HepG2 (cell line): ENCODE data around the gene SLC16A3. TPM values are rescaled to one million over a fixed set of nuclear protein-coding genes. Genes with fewer than 3 reads are reported as not detected.
A peak's percentile ranks its signal among the peaks of the same experiment; 100 is the strongest.

Experiments used
- RBM22 ChIP-seq: fragments of 200-400 bp; formaldehyde crosslinking; optimal IDR thresholded peaks from 2 replicates; pipeline ENCODE3; 2017; ENCODE audit warnings: mild to moderate bottlenecking, low read length, moderate library complexity
- SOX13 ChIP-seq, 3 experiments: fragments of 450-650 bp in 1 of 3; sonication (generic) in 1 of 3; formaldehyde crosslinking in 1 of 3; IDR thresholded peaks in 2 of 3; conservative IDR thresholded peaks in 1 of 3; 2 replicates each; pipeline versions ENCODE4 v1.5.0 to v1.6.1; 2016 to 2020; ENCODE audit warnings: antibody characterized with exemption in 1 of 3, mild to moderate bottlenecking in 1 of 3, missing compliant biosample characterization in 1 of 3, missing genetic modification reagents in 1 of 3, moderate library complexity in 1 of 3
- TSC22D2 ChIP-seq: sonication (generic); formaldehyde crosslinking; IDR thresholded peaks from 2 replicates; pipeline ENCODE4 v1.5.1; 2020; ENCODE audit warnings: missing genetic modification reagents, mild to moderate bottlenecking, borderline replicate concordance
- ZNF607 ChIP-seq: sonication (generic); formaldehyde crosslinking; IDR thresholded peaks from 2 replicates; pipeline ENCODE4 v1.5.1; 2020; ENCODE audit warnings: missing genetic modification reagents, mild to moderate bottlenecking, borderline replicate concordance
- ZNF747 ChIP-seq: sonication (generic); formaldehyde crosslinking; IDR thresholded peaks from 2 replicates; pipeline ENCODE4 v1.8.1; 2023; ENCODE audit warnings: missing genetic modification reagents, mild to moderate bottlenecking, borderline replicate concordance
- polyA plus RNA-seq, 8 experiments: library from polyadenylated mRNA; depleted of rRNA in 3 of 8; stranded (reverse) in 7 of 8; unstranded in 1 of 8; fragments of >200 nt; fragmentation: Illumina TruSeq in 4 of 8; extraction: Trizol in 4 of 8; gene quantifications; 2 replicates each; pipeline versions ENCODE4 v1.2.1 to v1.2.3, GENCODE V29; 2011 to 2016; ENCODE audit warnings: low read depth in 4 of 8, missing spikeins in 1 of 8, mixed read lengths in 1 of 8; ENCODE audit not compliant: insufficient read depth in 1 of 8
- total RNA-seq, 5 experiments: library from RNA; depleted of rRNA; stranded (reverse); fragments of >200 nt; fragmentation: Illumina TruSeq; extraction: Trizol; gene quantifications; 2 replicates each; pipeline ENCODE4 v1.2.3, GENCODE V29; 2016; ENCODE audit warnings: low read depth in 1 of 5
- TF ChIP-seq, protein P1 (sequence below): sonication (generic); formaldehyde crosslinking; IDR thresholded peaks from 2 replicates; pipeline ENCODE4 v1.4.0; 2020; ENCODE audit warnings: mild to moderate bottlenecking, missing genetic modification reagents, borderline replicate concordance
- TF ChIP-seq, protein P2 (sequence below): sonication (generic); formaldehyde crosslinking; IDR thresholded peaks from 2 replicates; pipeline ENCODE4 v1.4.0; 2020; ENCODE audit warnings: missing genetic modification reagents
- TF ChIP-seq, protein P3 (sequence below), 2 experiments: IDR thresholded peaks; 2 replicates each; pipeline ENCODE4 v1.6.1; 2011 to 2012; ENCODE audit warnings: low read length in 2 of 2, borderline replicate concordance in 1 of 2, low read depth in 1 of 2, mild to moderate bottlenecking in 1 of 2, moderate library complexity in 1 of 2
- TF ChIP-seq, protein P4 (sequence below): sonication (generic); formaldehyde crosslinking; IDR thresholded peaks from 2 replicates; pipeline ENCODE4 v1.5.0; 2020; ENCODE audit warnings: mild to moderate bottlenecking, missing genetic modification reagents
- TF ChIP-seq, protein P5 (sequence below): sonication (generic); formaldehyde crosslinking; IDR thresholded peaks from 2 replicates; pipeline ENCODE4 v1.8.0; 2022; ENCODE audit warnings: mild to moderate bottlenecking, missing genetic modification reagents; ENCODE audit not compliant: insufficient replicate concordance
- TF ChIP-seq, protein P6 (sequence below): sonication (generic); formaldehyde crosslinking; IDR thresholded peaks from 2 replicates; pipeline ENCODE4 v1.4.0; 2020; ENCODE audit warnings: mild to moderate bottlenecking, missing genetic modification reagents

SLC16A3 gene
- total and polyA plus RNA-seq, 2 of the 13 experiments (the other 11 are each of a cell fraction or from before 2014, with no cell fraction given) = 242 to 349 TPM

DNA sequence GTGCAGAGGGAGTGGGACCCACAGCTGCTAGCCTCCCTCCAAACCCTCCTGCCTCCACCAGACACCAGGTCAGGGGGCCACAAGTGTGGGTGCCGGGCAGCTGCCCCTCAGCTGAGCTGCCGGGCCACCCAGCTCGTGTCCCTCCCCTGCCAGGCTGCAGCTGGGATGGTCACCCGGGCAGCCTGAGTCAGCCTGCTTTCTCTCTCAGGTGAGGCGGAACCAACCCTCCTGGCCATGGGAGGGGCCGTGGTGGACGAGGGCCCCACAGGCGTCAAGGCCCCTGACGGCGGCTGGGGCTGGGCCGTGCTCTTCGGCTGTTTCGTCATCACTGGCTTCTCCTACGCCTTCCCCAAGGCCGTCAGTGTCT is 6.9 kb downstream of the SLC16A3 start (continued):
- TF ChIP-seq, protein P1, sequence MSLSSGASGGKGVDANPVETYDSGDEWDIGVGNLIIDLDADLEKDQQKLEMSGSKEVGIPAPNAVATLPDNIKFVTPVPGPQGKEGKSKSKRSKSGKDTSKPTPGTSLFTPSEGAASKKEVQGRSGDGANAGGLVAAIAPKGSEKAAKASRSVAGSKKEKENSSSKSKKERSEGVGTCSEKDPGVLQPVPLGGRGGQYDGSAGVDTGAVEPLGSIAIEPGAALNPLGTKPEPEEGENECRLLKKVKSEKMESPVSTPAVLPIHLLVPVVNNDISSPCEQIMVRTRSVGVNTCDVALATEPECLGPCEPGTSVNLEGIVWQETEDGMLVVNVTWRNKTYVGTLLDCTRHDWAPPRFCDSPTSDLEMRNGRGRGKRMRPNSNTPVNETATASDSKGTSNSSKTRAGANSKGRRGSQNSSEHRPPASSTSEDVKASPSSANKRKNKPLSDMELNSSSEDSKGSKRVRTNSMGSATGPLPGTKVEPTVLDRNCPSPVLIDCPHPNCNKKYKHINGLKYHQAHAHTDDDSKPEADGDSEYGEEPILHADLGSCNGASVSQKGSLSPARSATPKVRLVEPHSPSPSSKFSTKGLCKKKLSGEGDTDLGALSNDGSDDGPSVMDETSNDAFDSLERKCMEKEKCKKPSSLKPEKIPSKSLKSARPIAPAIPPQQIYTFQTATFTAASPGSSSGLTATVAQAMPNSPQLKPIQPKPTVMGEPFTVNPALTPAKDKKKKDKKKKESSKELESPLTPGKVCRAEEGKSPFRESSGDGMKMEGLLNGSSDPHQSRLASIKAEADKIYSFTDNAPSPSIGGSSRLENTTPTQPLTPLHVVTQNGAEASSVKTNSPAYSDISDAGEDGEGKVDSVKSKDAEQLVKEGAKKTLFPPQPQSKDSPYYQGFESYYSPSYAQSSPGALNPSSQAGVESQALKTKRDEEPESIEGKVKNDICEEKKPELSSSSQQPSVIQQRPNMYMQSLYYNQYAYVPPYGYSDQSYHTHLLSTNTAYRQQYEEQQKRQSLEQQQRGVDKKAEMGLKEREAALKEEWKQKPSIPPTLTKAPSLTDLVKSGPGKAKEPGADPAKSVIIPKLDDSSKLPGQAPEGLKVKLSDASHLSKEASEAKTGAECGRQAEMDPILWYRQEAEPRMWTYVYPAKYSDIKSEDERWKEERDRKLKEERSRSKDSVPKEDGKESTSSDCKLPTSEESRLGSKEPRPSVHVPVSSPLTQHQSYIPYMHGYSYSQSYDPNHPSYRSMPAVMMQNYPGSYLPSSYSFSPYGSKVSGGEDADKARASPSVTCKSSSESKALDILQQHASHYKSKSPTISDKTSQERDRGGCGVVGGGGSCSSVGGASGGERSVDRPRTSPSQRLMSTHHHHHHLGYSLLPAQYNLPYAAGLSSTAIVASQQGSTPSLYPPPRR (CRISPR knock-in tag) = no peak
- TF ChIP-seq, protein P2, sequence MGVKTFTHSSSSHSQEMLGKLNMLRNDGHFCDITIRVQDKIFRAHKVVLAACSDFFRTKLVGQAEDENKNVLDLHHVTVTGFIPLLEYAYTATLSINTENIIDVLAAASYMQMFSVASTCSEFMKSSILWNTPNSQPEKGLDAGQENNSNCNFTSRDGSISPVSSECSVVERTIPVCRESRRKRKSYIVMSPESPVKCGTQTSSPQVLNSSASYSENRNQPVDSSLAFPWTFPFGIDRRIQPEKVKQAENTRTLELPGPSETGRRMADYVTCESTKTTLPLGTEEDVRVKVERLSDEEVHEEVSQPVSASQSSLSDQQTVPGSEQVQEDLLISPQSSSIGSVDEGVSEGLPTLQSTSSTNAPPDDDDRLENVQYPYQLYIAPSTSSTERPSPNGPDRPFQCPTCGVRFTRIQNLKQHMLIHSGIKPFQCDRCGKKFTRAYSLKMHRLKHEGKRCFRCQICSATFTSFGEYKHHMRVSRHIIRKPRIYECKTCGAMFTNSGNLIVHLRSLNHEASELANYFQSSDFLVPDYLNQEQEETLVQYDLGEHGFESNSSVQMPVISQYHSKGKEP (CRISPR knock-in tag) = no peak
- TF ChIP-seq RBM22 = peak; percentile 59
- TF ChIP-seq, protein P3, sequence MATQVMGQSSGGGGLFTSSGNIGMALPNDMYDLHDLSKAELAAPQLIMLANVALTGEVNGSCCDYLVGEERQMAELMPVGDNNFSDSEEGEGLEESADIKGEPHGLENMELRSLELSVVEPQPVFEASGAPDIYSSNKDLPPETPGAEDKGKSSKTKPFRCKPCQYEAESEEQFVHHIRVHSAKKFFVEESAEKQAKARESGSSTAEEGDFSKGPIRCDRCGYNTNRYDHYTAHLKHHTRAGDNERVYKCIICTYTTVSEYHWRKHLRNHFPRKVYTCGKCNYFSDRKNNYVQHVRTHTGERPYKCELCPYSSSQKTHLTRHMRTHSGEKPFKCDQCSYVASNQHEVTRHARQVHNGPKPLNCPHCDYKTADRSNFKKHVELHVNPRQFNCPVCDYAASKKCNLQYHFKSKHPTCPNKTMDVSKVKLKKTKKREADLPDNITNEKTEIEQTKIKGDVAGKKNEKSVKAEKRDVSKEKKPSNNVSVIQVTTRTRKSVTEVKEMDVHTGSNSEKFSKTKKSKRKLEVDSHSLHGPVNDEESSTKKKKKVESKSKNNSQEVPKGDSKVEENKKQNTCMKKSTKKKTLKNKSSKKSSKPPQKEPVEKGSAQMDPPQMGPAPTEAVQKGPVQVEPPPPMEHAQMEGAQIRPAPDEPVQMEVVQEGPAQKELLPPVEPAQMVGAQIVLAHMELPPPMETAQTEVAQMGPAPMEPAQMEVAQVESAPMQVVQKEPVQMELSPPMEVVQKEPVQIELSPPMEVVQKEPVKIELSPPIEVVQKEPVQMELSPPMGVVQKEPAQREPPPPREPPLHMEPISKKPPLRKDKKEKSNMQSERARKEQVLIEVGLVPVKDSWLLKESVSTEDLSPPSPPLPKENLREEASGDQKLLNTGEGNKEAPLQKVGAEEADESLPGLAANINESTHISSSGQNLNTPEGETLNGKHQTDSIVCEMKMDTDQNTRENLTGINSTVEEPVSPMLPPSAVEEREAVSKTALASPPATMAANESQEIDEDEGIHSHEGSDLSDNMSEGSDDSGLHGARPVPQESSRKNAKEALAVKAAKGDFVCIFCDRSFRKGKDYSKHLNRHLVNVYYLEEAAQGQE (IDR thresholded peaks at IDR 0.05; ENCODE audit: borderline replicate concordance in 1 of 2, low read depth in 1 of 2, low read length in 2 of 2) = no peak
- no peak for TF ChIP-seq ZNF747 (CRISPR knock-in tag)
- TF ChIP-seq TSC22D2 (CRISPR knock-in tag) = no peak
- TF ChIP-seq SOX13 (IDR thresholded peaks at IDR 0.05) = no peak
- no peak for TF ChIP-seq SOX13 (CRISPR knock-in tag; conservative IDR thresholded peaks at IDR 0.05 in 1 of 2, IDR thresholded peaks at IDR 0.05 in 1 of 2)
- TF ChIP-seq, protein P4, sequence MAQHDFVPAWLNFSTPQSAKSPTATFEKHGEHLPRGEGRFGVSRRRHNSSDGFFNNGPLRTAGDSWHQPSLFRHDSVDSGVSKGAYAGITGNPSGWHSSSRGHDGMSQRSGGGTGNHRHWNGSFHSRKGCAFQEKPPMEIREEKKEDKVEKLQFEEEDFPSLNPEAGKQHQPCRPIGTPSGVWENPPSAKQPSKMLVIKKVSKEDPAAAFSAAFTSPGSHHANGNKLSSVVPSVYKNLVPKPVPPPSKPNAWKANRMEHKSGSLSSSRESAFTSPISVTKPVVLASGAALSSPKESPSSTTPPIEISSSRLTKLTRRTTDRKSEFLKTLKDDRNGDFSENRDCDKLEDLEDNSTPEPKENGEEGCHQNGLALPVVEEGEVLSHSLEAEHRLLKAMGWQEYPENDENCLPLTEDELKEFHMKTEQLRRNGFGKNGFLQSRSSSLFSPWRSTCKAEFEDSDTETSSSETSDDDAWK (CRISPR knock-in tag) = no peak
- TF ChIP-seq ZNF607 (CRISPR knock-in tag) = no peak
- TF ChIP-seq, protein P5, sequence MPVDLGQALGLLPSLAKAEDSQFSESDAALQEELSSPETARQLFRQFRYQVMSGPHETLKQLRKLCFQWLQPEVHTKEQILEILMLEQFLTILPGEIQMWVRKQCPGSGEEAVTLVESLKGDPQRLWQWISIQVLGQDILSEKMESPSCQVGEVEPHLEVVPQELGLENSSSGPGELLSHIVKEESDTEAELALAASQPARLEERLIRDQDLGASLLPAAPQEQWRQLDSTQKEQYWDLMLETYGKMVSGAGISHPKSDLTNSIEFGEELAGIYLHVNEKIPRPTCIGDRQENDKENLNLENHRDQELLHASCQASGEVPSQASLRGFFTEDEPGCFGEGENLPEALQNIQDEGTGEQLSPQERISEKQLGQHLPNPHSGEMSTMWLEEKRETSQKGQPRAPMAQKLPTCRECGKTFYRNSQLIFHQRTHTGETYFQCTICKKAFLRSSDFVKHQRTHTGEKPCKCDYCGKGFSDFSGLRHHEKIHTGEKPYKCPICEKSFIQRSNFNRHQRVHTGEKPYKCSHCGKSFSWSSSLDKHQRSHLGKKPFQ (CRISPR knock-in tag) = no peak
- TF ChIP-seq, protein P6, sequence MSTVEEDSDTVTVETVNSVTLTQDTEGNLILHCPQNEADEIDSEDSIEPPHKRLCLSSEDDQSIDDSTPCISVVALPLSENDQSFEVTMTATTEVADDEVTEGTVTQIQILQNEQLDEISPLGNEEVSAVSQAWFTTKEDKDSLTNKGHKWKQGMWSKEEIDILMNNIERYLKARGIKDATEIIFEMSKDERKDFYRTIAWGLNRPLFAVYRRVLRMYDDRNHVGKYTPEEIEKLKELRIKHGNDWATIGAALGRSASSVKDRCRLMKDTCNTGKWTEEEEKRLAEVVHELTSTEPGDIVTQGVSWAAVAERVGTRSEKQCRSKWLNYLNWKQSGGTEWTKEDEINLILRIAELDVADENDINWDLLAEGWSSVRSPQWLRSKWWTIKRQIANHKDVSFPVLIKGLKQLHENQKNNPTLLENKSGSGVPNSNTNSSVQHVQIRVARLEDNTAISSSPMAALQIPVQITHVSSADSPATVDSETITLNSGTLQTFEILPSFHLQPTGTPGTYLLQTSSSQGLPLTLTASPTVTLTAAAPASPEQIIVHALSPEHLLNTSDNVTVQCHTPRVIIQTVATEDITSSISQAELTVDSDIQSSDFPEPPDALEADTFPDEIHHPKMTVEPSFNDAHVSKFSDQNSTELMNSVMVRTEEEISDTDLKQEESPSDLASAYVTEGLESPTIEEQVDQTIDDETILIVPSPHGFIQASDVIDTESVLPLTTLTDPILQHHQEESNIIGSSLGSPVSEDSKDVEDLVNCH = no peak
